GM12801 (cell line): ENCODE data around the gene TTI1.

Experiments used
- CTCF ChIP-seq: IDR thresholded peaks from one replicate; pipeline ENCODE4 v1.5.1; 2011; ENCODE audit warnings: control low read depth; ENCODE audit not compliant: insufficient read length; ENCODE audit errors: extremely low read depth

TTI1 gene

GRCh38 chr20:37991908-37992307 is 41.3 kb downstream of the TTI1 start:
- no peak for TF ChIP-seq CTCF

GRCh38 chr20:37991157-37991866 is 41.9 kb downstream of the TTI1 start:
- TF ChIP-seq CTCF, result no peak

GRCh38 chr20:37990571-37991151 is 42.6 kb downstream of the TTI1 start:
- TF ChIP-seq CTCF, result no peak

- TF ChIP-seq CTCF, result no peak
Measured at GRCh38 chr20:37989601-37990295, 43.5 kb downstream of the TTI1 start.

- TF ChIP-seq CTCF, result no peak
Measured at GRCh38 chr20:37988306-37988954, 44.8 kb downstream of the TTI1 start.

GRCh38 chr20:37987602-37988290 is 45.5 kb downstream of the TTI1 start:
- no peak for TF ChIP-seq CTCF
